Caki2 (cell line): ENCODE results near the gene AARS2. TPM values are rescaled to one million over a fixed set of nuclear protein-coding genes. Genes with fewer than 3 reads are reported as not detected.
A peak's percentile ranks its signal among the peaks of the same experiment; 100 is the strongest.

ENCODE experiments used
- DNase-seq: peaks from one replicate; pipeline ENCODE4 v3.0.0-alpha.2; 2015; ENCODE audit warnings: low read depth
- in situ Hi-C: cut with HindIII; loops from 2 replicates; pipeline ENCODE4 v1.10.0; 2016; ENCODE audit warnings: low sequenced_read_pairs, low pct_unique_long_range_greater_than_20kb, mixed read lengths
- total RNA-seq: library from RNA; depleted of rRNA; stranded (reverse); fragments of >200 nt; shearing (Covaris generic); gene quantifications from 2 replicates; pipeline ENCODE4 v1.2.3, GENCODE V29; 2014; ENCODE audit warnings: low replicate concordance

Gene AARS2
- total RNA-seq, 1 experiment from 2014 or later, result 23.9 TPM

DNA sequence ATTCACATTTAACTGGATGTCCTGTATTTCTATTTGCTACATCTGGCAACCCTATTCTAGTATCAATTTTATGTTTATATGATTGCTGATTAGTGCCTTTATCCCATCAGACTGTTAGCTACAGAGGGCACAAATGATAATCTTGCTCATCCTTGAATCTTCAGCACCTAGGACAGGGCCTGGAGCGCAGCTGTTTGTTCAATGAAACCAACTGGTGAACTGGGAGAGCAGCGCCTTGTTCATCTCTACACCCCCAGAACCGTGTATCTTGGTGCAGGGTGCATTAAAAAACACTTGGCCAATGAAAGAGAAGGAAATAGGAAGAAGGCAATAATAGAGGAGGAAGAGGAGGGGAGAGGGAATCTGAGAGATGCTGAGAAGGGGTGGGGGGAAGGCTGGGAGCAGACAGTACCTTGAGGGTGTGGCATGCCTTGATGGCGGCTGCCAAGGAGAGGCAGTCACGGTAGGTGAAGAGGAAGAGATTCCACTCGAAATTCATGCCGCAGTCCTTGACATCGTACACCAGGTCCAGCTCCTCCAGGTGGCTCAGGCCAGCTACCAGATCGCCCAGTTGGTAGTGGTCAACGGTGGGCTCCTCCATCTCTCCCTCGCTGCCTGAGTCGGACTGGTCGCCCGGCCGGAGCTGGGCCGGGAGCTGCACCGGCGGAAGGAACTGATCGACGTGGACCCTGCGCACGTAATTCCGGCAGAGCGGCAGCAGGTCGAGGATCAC is 27.4 kb downstream of the AARS2 start:
- DNase-seq, result peak; percentile 29
- in situ Hi-C loops, result no loop called here

DNA sequence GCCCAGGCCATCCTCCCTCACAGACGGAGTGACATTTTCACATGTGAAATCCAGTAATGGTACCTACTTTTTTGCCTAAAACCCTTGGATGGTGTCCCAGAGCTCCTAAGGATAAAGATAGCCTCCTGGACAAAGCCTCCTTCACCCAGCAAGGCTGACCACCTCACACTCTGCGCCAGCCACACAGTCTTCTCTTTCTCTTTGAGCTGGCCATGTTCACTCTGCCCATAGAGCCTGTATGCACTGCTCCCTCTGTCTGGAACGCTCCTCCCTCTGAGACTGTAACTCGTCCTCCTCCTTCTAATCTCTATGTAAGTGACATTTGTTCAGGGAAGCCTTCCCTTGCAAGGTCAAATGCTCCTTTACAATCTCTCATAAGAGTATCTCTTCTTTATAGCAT is 28.3 kb downstream of the AARS2 start:
- in situ Hi-C loops, result no loop called here

DNA sequence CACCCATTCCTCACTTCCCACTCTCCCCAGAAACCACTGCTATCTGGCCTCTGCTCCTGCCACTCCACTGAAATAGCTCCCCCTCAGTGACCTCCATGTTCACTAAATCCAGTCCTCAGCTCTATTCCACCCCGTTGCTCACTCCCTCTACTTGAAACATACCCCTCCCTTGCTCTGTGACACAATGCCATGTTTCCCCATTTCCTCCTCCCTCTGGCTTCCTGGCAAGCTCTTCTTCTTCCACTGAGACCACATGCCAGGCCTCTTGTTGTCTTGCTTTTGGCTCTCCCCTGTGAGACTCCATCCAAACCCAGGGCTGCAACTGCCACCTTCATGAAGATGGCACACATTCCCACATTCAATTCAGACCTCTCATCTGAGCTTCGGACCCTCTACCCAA is 29.0 kb downstream of the AARS2 start:
- no peak for DNase-seq
- in situ Hi-C loops, result no loop called here

More for the DNA sequence above, 28.3 kb downstream of the AARS2 start:
- no peak for DNase-seq

DNA sequence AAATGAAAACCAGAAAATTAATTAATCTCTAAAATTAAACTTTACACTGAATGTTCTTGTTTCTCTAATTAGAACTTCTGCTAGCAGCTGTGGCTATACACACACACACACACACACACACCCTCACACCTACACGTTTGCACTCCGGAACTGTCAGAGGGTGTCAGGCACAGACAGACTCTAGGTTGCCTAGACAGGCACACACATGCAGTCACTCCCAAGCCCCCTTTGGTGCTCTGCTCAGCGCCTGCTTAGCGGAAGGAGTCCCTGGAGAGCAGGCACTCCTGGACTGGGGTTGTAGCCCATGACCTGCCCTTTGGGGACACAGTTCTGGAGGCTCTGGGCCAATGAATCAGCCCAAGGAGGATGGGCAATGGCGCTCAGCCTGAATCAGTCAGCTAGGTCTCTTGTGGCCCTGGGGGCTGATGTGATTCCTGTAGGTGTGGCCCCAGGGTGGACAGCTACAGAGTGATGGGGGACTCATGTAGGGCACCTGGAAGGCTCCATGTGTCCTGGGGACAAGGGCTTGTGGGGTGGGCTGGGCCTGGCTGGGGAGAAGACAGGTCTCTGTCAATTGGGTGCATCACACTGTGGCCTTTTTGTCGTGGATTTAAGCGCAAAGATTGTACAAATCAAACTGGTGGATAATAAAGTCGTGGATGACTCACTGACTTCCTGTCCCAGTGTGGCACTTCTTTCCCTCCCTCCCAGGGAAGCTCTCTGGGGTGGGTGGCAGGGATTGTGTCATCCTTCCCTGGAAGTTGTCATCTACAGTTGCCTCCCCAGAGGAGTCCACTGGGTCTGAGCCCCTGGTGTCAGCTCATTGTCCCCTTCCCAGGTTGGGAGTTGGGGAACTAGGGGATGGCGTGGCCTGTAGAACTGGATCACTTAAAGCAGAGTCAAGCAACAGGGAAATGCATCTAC is 34.1 kb downstream of the AARS2 start:
- in situ Hi-C loops, result no loop called here
- no peak for DNase-seq

DNA sequence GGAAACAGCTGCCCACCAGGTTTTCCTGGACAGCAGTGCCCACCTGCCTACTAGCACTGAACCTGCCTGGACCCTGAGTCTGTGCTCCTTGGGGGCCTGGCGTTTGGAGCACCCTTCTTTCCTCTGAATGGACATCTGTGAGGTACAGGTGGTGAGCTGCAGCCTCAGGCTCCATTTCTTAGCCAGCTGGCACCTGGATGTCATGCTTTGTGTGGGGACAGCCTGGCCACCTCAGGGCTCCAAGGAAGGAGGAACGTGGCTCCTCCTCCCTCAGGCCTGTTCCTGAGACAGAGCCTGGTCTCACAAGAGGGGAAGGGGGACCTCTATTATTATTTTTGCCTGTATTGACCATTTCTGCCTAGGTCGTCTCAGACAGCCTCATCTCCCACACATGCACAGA is 34.8 kb downstream of the AARS2 start:
- in situ Hi-C loops, result no loop called here
- no peak for DNase-seq

DNA sequence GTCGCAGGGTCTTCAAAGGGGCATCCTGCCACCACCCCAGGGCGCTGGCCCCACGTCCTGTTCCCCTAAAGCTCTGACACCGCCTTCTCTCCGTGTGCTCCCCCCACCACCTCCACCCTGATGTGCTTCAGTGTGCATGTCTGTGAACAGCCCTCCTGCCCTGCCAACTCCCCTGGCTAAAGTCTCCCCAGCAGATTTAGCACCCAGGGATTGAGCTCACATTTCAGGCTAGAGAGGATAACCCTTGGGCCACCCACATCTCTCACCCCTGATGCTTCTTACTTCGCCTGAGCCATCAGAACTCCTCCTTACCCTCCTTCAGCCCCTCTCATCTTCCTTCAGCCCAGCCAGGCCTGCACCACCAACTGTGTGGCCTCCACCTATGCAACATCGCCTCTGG is 35.4 kb downstream of the AARS2 start:
- no peak for DNase-seq
- in situ Hi-C loops, result no loop called here

DNA sequence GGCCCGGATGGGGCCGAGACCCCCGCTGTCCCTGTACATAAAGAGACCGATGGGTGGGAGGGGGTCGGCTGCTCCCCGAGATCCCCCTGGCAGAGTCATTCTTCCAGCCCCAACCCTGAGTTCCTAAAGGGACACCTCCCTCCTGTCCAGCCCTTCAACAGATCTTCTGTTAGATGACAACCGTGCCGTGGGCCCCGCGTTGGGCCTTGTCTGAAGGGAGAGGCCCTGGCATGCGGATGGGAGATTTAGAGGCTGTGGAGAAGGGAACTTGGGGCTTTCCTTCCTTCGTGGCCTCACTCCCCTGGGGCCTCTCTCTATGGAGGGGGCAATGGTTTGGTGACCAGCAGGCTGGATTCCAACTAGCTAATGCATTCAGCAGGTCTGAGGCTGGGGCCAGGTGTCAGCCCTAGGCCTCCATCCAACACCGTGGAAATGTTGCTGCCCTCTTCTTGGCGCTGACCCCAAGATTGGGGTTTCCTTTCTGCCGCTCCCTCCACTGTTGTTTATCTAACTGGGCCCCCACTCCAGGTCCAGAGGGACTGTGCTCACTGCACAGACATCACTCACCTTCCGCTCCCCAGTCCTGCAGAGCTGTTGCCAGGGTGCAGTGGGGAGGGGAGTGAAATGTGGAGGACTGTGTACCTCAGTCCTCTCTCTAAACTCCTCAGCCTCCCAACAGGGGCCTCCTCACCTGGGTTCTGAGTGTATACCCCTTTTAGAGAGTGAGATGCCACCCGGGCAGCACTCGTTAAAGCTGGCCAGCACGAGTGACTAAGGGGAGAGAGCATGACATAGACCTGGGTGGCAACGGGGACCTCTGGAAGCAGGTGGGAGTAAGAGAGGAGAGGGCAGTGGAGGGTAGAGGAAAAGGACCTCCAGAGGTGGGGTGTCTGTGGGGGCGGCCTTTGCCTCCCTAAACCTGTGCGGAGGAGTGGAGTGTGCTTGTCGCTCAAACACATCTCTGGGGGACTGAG is 36.2 kb downstream of the AARS2 start:
- in situ Hi-C loops, result no loop called here
- DNase-seq, result no peak

DNA sequence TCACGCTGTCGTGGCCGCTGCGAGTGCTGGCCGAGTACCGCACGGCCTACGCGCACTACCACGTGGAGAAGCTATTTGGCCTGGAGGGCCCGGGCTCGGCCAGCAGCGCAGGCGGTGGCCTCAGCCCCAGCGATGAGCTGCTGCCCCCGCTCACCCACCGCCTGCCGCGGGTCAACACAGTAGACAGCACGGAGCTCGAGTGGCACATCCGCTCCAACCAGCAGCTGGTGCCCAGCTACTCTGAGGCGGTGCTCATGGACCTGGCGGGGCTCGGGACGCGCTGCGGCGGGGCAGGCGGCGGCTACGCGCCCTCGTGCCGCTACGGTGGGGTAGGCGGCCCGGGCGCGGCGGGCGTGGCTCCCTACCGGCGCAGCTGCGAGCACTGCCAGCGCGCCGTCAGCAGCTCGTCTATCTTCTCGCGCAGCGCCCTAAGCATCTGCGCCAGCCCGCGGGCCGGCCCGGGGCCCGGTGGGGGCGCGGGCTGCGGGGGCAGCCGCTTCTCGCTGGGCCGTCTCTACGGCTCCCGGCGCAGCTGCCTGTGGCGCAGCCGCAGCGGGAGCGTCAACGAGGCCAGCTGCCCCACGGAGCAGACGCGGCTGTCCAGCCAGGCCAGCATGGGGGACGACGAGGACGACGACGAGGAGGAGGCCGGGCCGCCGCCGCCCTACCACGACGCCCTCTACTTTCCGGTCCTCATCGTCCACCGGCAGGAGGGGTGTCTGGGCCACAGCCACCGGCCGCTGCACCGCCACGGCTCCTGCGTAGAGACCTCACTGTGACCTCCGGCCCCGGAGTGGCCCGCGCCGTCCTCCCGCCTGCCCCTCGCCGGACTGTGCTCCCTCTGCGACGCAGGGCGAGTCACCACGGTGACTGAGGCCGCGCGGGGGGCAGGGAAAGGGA is 37.1 kb downstream of the AARS2 start:
- no peak for DNase-seq
- in situ Hi-C loops, result no loop called here

DNA sequence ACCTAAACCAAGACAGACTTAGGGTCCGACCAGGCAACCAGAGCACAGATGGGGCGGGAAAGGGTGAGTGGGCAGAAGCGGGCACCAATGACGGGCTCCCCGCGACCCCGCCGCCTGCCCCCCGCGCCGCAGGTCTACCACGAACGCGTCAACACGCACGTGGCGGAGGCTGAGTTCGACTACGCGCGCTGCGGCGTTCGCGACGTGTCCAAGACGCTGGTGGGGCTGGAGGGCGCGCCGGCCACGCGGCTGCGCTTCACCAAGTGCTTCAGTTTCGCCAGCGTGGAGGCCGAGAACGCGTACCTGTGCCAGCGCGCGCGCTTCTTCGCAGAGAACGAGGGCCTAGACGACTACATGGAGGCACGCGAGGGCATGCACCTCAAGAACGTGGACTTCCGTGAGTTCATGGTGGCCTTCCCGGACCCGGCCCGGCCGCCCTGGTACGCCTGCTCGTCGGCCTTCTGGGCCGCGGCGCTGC is 37.8 kb downstream of the AARS2 start:
- no peak for DNase-seq
- in situ Hi-C loops, result no loop called here

DNA sequence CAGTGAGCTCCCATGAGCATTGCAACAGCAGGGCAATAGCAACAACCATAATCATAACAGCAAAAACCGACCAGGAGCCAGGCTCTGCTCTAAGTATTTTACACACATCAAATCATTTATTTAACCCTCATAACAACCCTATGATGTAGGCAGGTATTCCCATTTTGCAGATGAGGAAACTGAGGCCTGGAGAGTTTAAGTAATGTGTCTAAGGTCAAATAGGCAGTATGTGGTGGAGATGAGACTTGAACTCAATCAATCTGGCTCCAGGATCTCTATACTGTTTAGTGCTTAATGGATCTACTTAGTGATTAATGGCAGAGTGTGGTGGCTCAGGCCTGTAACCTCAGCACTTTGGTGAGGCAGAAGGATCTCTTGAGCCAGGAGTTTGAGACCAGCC is 39.5 kb downstream of the AARS2 start:
- in situ Hi-C loops, result no loop called here
- no peak for DNase-seq

DNA sequence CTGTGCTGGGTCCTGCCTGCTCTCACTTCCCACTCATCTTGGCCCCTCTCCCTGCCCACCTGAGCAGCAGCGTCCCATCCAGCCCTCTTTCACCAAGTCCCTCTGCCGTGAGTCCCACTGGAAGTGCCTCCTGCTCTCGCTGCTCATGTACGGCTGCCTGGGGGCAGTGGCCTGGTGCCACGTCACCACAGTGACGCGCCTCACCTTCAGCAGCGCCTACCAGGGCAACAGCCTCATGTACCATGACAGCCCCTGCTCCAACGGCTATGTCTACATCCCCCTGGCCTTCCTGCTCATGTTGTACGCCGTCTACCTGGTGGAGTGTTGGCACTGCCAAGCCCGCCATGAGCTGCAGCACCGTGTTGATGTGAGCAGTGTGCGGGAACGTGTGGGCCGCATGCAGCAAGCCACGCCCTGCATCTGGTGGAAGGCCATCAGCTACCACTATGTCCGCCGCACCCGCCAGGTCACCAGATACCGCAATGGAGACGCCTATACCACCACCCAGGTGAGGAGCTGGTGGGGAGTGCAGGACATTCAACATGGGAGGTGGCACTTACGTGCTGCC is 40.1 kb downstream of the AARS2 start:
- no peak for DNase-seq
- in situ Hi-C loops, result no loop called here

DNA sequence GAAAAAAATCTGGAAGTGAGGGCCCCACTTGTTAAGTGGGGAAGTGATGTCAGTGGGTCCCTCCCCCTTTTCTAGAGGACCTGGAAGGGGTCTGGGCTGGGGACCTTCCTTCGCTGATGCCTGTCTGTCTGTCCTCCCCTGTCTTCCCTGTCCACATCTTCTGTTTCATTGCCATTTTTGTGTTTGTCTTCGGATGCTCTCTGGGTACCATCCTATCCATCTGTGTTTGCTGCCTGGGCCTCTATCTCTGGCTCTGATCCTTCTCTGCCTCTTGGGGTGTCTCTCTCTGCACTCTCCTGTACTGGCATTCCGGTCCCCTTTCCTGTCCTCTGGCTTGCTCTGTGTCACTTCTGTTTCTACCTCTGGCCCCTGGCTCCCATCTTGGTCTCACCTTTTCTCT is 40.6 kb downstream of the AARS2 start:
- DNase-seq, result no peak
- in situ Hi-C loops, result no loop called here

DNA sequence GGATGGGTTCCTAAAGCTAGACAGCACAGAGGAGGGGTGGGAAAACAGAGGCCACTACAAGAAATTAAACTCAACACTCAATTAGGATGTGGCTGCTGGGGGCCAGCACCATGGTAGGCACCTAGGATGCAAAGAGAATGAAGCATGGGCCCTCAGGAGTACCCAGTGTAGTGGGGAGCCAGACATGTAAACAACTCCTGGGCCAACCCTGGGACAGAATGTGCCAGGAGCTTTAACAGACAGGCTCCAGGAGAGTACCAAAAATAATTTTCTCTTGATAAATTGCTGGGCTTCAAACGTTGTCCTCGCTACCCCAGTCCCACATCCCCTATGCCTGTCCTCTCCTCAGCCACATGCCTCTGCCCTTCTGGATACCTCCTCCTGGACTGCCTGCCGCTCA is 41.2 kb downstream of the AARS2 start:
- no peak for DNase-seq
- in situ Hi-C loops, result no loop called here

DNA sequence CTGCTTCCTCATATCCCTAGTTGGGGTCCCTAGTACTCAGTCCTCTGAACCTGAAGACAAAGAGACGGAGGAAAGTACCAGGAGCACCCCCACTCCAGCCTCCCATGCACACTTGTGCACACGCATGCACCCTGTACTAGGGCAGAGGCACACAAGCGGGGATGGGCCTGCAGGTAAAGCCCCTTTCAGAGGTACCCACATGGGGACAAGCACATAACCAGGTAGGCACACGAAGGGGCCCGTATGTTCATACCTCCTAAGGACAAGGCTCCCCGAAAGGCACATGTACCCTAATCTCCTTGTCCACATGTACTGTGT is 41.8 kb downstream of the AARS2 start:
- no peak for DNase-seq
- in situ Hi-C loops, result no loop called here

DNA sequence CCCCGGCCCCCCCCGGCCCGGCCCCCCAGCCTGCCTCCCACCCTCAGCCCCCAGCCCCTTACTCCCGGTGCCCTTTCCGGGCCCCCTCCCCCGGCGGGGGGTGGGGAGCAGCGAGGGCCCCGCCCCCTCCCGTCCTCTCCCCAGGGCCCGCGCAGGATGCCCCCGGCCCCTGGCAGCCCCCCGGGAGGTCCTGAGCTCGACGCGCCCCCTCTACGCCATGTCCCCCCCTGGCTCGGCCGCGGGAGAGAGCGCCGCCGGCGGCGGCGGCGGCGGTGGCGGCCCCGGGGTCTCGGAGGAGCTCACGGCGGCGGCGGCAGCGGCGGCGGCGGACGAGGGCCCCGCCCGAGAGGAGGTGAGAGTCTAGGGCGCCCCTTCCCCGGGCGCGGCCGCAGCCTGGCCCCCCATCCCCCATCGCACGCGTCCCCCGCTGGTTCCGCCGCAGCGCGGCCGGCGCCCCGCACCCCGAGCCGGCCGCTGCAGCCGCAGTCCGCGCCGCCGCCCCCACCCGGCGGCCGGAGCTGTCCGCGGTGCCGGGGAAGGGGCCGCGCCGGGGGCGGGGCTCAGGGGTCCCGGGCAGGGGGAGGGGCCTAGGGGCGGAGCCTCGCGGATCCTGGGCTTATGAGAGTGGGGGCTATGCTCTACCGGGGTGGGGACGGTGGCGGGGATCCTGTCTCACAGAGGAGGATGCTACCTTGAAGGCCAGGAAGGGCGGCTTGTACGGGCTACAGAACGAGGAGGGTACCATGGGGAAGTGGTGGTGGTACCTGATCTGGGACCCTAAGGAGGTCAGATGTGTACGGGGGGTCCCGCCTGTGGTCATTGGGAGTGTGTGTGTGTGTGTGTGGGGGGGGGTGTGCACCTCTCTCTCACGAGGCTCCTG is 42.4 kb downstream of the AARS2 start:
- in situ Hi-C loops, result no loop called here
- DNase-seq, result no peak

DNA sequence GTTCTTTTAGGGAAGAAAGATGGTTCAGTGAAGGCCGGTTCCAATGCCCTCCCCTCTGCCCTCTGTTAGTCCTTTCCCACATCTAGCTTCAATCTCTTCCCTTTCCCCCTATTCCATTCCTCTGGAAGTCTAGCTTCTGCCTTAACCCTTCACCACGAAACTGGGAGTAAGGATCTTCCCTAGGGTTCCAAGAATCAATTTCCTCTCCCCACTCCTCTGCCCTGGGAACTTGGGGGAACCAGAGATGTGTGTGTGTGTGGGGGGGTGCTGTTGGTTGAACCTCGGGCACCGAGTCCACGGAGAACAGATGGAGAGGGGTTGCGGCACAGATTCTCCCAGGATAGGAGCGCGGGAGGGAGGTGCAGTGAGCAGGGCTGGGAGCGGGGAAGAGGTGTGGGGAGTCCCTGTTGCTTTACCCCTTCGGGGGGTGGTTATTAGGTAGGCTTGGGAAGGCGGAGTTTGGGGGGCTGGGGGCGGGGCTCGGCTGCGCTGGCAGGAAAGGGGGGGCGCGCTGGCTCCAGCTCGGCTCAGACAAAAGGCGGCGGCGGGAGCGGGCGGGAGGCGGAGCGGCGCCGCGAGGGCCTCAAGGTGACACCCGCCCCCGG is 43.1 kb downstream of the AARS2 start, which contains the start of gene TMEM151B:
TSS of gene TMEM151B (plus strand) at position 530 of the 605 bp plus-strand sequence. CDS start 293 bp downstream, outside the sequence.
- in situ Hi-C loops, result no loop called here
- no peak for DNase-seq
